GM19467 (cell line): ENCODE results near the gene BMF.
"Not testable (repeated sequence)": the region's sequence is repeated elsewhere in the genome, so short reads cannot be mapped to it uniquely, and the experiment has no call there.

Experiments
- ATAC-seq: cut with Tn5 transposase; IDR thresholded peaks from one replicate; pipeline ENCODE4 v1.9.1; 2021; ENCODE audit warnings: mild to moderate bottlenecking, moderate library complexity; ENCODE audit not compliant: unreplicated experiment

Gene BMF

DNA sequence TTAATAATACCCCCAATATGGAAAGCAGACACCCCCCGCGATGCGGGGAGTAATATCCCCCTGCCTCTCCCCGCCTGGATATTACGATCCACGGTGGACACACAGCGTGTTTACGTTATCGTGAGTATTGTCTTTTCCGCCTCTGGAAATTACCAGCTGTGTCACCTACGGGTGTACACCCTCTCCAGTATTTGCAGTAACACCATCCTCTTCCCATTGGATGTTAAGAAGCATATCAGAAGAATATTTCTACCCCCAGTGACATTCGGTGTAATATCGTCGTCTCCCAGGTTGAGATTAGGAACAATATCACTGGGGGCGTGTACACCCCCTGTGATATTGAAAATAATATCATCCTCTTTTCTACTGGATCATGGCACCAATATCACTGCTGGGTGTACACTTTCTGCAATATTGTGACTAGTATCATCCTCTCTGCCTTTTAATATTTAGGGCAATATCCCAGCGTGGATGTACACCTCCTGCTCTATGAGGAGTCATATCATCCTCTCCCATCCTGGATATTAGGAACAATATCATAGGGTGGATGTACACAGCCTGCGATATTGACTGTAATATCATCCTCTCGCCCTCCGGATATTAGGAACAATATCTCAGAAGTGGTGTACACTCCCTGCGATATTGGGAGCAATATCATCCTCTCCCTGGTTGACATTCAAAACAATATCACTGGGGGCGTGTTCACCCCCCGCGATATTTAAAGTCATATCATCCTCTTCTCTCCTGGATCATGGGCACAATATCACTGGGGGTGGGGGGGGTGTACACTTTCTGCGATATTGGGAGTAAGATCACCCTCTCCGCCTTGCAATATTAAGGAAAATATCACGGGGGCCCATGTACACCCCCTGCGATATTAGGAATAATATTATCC is 20.3 kb upstream of the BMF start:
- ATAC-seq = no peak

DNA sequence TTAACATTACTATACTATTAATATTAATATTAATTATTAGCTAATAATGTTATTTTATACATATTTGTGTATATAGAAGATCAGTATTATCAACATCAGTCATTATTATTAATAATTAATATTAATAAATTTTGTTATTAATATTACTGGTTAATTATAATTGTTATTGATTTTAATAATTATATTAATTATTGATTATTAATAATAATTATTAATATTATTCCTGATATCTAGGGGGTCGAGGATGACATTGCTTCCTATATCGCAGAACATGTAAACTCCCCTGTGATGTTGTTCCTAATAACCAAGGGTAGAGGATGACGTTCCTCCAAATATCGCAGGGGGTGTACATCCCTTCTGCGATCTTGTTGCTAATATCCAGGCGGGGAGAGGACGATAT is 17.3 kb upstream of the BMF start:
- no peak for ATAC-seq

DNA sequence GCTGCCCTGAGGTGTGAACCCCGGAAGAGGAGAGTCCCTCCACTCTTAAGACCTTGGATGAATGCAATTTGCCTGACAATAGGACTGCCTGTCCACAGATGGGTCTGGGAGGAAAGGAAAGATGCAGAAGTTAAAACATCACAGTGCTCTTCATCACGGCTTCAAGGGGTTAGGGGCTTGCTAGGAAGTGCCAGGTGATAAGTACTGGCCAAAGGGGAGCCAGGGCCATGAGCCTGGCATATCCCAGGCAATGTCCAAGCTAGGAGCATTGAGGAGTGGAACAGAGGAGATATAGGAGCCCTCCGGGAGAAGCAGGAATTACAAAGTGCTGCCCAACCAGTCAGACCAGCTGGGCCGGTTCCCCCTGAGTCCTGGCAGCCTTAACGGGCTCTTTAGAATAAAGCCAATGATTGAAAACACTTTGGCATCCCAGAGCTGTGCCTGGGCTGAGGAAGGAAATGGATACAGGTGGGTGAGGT is 16.2 kb upstream of the BMF start:
- ATAC-seq = not testable (repeated sequence)

DNA sequence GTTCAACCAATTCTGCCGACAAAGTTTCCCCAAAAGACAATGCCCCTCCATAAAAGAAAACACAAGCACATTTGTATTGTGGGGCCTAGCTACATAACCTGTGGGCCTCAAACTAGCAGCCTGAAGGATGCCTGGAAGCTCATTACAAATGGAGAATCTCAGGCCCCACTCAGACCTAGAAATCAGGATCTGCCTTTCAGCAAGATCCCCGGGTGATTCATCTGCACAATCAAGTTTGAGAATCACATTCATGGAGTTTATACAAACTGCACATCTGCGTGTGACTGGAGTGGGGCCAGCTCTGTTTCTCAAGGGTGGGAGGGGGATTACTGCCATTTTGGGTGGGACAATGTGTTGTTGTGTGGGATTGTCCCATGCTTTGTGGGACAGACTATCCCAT is 15.7 kb upstream of the BMF start:
- not testable (repeated sequence) for ATAC-seq

DNA sequence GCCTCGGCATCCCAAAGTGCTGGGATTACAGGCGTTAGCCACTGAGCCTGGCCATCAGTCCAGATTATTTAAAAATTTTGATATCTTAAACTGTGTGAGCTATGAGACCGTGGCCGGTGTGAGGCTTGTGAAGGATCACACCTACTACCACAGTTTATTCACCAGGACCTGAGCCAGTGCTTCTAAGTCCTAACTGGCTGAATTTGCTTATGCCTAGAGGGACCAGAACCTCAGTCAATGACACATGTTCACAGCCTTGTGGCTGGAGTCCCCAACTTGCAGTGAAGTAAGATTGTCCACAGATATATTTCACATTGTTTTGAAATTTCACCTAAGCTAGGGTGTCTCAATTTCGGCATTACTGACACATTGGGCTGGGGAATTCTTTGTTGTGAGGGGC is 15.2 kb upstream of the BMF start:
- not testable (repeated sequence) for ATAC-seq

DNA sequence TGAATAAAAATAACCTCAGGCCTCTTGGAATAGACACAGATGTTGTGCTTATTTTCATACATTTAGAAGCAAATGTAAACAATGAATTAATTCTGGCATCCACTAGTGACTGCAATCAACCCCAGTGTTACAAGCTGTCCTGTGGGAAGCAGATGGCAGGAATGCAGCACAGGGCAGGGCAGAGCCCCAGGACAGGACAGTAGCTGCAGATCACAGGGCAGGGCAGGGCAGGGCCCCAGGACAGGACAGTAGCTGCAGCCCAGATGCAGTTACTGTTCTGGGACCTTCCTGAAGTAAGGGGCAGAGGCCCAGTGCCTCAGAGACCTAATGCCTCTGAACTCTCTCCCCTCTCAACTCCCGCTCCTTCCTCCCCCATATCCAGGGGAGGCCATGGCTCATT is 14.3 kb upstream of the BMF start:
- ATAC-seq = not testable (repeated sequence)

DNA sequence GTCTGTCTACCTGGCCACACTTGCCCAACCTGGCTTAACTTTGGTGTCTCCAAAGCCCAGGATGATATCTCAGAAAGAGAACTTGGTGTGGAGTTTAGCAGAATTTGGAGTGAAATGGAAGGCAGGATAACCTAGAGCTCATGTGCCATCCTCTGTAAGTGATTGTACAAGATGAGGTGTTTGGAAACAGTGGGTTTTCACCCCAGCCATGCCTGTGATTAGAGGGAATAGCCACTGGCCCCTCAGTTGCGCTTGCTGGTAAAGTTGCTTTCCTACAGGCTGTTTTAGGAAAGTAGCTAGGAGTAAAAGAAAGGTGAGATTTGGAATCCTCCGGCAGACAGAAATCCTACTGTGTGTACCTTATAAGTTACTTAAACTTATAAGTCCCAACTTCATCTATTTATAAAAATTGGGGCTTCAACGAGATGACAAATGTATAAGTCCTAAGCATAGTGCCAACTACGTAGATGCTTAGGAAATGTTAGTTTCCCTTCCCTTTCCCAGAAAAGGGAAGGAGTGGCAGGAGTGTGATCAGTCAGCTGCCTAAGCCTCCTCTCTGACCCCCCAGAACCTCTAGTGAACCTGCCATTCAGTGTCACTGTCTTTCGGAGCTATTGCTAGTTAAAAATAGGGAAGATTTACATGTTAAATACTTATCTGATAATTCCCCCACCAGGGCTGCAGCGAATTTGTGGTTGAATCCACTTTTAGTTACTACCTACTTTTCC is 13.4 kb upstream of the BMF start:
- no peak for ATAC-seq

DNA sequence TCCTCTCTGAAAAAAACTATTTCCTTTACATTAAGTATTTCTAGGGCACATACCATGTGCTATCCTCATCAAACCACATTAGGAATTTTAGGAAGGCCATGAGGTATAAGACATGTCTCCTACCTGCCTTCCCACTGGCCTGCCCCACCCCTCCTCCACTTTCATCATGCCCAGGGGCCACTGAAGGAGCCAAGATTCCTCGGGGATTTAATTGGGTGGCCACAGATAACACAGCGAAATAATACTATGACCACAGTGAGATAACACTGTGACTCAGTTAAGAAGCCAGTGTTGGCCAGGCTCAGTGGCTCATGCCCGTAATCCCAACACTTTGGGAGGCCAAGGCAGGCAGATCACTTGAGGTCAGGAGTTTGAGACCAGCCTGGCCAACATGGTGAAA is 9.8 kb upstream of the BMF start:
- no peak for ATAC-seq

DNA sequence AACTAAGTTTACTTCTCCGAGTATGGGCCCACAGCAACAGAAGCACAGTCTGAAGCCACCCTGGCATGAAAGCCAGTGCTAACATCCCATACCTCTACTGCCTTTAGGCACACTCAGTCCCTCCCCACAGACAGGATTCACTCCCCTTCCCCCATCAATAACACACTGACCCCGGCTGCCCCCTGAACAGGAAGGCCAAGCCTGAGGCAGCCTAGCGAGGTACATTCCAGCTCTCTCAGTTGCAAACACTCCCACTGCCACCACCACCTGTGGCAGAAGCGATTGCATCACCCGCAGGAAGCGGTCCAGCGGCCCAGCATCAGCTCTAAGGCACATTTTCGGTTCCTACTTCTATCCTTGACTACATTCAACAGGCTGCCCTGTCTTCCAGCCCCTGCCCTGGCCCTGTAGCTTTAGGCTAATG is 7.0 kb upstream of the BMF start:
- peak; percentile 93 for ATAC-seq

DNA sequence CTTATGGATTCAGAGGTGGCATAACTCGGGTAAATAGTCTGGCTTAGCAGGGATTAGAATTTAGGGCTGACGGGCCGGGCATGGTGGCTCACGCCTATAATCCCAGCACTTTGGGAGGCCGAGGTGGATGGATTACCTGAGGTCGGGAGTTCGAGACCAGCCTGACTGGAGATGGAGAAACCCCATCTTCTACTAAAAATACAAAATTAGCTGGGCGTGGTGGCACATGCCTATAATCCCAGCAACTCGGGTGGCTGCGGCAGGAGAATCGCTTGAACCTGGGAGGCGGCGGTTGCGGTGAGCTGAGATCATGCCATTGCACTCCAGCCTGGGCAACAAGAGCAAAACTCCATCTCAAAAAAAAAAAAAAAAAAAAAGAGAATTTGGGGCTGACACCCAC is 6.4 kb upstream of the BMF start:
- ATAC-seq = not testable (repeated sequence)

DNA sequence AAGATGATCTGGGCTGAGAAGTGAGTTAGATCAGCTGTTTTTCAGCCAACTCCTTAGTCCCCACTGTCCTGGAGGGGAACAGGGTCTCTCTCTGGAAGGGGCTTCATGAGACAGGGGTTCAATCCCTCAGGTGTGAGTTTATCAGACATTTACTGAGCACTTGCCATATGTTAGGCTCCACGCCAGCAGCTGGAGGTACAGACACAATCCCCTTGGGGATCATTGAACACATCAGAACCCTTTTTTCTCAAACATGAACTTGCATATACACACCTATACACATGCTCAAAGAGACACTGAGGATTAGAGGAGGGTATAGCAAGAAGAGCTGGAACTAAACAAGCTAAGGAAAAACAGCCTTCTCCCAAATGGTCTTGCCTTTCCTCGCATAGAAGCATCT is 5.5 kb upstream of the BMF start:
- no peak for ATAC-seq

DNA sequence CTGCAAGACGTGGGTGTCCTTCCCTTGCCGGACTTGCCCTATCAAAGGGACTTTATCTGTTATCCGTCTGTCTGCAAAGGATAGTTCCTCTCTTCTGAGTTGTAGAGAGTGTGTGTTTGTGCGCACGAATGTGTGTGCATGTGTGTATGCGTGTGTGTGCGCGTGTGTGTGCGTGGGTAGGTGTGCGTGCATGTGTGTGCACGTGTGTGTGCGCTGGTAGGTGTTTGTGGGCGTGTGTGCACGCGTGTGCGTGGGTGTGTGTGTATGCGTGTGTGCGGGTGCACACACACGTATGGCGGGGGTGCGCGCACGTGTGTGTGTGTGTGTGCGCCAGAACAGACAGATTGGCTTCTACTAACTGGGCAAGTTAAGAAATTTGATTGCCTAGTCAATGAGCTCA is 4.1 kb upstream of the BMF start:
- ATAC-seq = no peak

DNA sequence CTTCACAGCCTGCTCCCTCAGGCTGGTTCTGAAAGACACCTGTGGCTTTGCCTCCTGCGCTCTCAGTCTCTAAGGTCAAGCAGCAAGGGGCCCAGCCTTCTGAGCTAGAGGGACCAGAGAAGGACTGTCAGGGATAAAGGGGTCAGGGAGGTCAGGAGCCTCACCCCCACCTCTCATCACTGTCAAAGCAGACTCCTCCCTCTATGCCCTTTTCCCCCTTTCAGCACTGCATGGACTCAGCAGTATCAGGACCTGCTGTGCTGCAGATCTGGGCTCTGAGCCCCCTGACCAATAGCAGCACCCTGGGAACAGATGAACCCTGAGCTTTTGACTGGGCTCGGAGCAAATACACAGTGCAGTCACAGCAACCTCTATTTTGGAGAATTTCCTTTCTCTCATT is 3.2 kb upstream of the BMF start:
- ATAC-seq = no peak

DNA sequence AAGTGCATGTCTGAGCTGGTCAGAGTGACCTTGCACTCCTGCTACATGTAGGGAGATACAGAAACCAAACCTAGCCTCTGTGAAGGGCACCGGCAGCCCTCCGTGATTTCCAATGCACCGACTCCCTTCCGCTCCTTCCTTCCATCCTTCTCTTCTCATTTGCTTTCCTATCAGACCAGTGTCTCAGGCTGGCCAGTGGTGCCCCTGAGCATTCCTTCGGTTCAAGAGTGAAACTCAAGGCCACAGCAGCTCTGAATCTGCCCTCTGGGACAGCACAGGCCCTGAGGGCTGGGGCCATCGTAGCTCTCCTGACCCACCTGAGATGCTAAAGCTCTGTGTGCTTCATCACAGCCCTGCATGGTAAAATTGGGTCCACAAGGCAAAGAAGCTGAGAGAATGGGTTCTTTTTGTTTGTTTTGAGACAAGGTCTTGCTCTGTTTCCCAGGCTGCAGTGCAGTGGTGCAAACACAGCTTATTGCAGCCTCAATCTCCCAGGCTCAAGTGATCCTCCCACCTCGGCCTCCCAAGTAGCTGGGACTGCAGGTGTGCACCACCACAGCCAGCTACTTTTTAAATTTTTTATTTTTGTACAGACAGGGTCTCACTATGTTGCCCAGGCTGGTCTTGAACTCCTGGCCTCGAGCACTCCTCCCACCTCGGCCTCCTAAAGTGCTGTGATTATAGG is 2.3 kb upstream of the BMF start:
- no peak for ATAC-seq

DNA sequence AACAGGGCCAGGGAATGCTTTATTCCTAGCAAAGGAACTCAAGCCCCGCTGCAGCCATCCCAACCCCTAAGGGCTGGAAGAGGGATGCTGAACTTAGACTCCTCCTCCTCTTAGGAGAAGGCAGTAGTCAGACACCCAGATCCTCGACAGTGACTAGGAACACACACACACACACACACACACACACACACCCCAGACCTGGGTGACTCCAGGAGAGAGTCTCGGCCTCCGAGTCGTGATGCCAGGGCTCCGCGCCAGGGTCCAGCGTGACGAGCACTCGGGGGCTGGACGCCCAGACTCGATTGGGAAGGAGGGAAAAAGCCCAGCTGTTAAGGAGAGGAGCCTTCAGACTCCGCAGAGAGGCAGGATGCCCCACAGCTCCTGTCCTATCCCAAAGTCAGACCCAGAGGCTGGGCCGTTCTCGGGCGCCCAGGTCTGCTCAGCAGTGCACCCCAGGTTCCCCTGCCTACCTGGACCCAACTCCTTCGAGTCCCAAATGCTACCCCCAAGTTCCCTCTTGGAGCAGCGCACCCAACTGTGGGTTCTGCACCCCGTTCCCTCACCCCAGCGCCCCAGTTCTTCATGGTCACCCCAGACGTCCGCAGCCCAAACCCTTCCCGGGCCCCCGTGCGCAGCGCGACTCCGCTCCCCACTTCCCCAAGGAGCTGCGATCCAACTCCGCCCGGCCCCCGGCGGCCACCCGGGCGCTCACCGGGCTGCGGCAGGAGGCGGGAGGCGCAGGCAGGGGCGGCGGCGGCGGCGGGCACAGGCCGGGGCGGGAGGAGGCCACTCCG is 421 bp downstream of the BMF start:
- ATAC-seq = peak; percentile 6

DNA sequence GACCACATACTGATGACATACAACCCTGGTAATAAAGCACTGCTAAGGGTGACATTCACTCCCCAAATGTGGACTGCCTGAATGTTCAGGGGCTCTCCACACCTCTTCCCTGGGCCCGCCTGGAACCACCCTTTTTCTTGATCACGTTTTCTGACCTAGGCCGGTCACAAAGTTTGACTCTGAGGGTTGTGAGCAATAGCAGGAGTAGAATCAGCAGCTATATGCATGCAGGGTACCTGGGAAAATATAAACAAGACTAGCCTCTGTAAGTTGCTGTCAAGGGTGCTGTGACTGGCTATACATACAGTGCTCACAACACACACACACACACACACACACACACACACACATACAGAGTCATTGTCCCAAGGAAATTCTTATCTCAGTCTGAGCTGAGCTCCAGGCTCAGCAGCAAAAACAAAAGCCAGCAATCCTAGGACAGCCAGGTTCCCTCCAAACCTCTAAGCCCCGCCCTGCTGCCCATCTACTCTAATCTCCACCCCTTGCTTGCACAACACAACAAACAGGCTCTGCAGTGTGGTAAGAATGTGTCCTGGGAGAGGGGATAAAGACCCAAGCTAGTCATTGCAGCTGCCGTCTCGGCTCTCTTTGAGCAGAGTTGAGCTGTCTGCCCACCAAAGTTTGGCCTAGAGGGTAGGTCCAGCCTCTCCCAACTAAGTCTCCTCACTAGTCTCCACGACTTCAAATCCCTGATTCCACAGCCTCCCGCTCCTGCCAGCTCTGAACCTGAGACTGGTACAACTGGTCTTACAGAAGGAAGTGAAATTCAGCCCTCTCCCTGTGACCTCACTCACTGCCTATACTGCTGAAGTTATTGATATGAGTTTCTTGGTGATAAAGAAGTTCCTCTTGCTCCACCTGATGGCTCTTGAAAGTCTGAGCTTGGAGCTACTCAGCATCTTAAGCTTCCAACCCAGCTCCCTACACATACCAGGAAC is 2.2 kb downstream of the BMF start:
- ATAC-seq = no peak

DNA sequence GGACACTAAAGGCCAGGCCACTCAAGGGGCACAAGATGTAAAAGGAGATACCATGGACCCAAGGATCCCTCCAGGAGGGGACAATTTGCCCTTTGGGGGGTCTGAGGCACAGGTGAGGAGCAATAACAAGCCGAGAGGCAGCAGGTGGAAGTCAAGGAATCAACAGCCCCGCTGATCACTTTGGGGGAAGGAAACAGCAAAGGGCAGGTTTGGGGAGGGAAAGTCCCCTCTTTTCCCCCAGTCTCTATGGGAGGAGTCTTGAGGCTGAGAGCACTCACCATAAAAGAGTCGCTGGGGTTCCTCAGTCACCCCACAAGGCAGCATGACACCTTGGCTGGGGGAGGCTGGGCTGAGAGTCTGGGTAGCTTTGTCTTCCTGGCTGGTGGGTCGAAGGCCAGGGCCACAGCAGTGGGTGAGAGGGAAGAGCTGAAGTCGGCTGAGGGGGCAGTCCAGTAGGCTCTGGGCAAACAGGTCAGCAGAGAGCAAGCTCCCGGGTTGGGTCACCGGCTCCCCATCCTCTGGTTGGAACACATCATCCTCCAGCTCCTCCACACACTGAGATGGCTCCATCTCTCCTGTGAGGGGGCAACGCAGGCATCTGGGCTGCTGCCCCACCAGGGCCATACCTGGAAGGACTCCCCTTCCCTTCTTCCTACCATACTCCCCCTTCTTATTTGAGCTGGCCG is 3.0 kb downstream of the BMF start:
- ATAC-seq = no peak

DNA sequence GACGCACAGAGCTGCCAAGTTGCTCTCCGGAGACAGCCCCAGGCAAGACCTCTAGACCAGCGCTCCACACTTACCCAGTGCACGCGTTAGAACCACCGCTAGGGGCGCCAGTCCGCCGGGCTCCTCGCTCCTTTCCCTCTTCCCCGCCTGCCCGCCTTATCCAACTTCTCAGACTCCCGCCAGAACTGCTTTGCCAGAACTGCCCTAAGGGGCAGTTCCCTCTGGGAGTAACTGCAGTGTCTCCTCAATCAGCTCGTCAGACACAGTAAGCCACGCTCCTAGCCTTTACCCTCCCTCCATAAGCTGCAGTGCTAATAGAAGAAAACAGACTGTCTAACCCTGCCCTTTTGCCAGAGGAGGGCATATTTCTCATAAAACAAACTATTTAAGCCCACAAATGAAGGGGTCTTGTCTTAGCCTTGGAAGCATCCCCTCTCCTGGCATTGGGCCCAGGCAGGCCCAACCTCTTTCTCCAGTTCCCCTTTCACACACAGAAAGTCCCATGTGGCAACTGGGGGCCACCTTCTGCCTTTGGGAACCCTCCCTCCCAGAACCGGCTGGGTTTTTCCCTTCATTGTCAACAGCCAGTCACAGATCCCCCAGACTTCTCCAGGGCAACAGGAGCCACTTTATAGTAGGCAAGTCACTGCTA is 3.7 kb downstream of the BMF start:
- no peak for ATAC-seq
